Fibroblast of pulmonary artery (primary cell): ENCODE data around the gene PDCD4.
"Not testable (repeated sequence)": the region's sequence is repeated elsewhere in the genome, so short reads cannot be mapped to it uniquely, and the experiment has no call there.

Source experiments
- DNase-seq: peaks from one replicate; pipeline ENCODE4 v3.0.0-alpha.2; 2010; ENCODE audit warnings: low read depth
- H3K4me3 ChIP-seq: replicated peaks from 2 replicates; pipeline ENCODE4 v1.5.1; 2011; ENCODE audit warnings: low read depth, mild to moderate bottlenecking, control low read depth, low read length, moderate library complexity
- TF ChIP-seq, protein P1 (sequence below): IDR thresholded peaks from 2 replicates; pipeline ENCODE4 v1.5.1; 2011; ENCODE audit warnings: mild to moderate bottlenecking, control low read depth, low read length, inconsistent platforms; ENCODE audit errors: missing control alignments

Gene PDCD4

GRCh38 chr10:110864662-110865140 lies 7.0 kb upstream of the PDCD4 start:
- no peak overlapping the region for H3K4me3 ChIP-seq
- TF ChIP-seq, protein P1, sequence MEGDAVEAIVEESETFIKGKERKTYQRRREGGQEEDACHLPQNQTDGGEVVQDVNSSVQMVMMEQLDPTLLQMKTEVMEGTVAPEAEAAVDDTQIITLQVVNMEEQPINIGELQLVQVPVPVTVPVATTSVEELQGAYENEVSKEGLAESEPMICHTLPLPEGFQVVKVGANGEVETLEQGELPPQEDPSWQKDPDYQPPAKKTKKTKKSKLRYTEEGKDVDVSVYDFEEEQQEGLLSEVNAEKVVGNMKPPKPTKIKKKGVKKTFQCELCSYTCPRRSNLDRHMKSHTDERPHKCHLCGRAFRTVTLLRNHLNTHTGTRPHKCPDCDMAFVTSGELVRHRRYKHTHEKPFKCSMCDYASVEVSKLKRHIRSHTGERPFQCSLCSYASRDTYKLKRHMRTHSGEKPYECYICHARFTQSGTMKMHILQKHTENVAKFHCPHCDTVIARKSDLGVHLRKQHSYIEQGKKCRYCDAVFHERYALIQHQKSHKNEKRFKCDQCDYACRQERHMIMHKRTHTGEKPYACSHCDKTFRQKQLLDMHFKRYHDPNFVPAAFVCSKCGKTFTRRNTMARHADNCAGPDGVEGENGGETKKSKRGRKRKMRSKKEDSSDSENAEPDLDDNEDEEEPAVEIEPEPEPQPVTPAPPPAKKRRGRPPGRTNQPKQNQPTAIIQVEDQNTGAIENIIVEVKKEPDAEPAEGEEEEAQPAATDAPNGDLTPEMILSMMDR: no peak
- DNase-seq: no peak

DNA sequence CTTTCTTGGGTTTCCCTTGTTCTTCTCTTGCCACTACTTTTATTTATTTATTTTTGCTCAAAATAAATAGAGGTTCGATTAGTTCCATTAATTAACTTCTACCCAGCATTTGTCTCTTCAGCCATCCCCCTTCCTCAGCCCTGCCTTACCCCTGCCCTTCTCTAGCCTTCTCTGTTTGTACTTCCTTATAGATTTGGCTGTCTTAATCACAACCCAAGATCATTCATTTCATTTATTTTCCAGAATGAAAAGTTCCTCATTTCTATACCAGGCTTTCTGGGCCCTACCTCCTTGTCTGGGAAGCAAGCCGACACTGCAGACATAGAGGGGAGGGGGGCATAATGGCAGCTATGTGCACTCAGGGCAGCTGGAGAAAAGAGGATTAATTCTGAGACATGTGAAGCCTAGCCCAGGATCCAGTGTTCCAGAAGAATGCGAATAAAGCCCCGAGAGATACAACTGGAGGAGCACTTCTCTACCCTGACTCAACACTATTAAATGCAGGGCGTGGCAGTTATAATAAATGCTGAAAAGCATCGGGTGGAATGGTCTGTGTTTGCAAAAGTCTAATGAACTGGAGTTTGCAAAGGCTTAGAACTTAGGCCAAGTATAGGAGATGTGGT lies 6.4 kb upstream of the PDCD4 start:
- TF ChIP-seq, protein P1: no peak
- no peak overlapping the region for H3K4me3 ChIP-seq
- peak; percentile 28 for DNase-seq

DNA sequence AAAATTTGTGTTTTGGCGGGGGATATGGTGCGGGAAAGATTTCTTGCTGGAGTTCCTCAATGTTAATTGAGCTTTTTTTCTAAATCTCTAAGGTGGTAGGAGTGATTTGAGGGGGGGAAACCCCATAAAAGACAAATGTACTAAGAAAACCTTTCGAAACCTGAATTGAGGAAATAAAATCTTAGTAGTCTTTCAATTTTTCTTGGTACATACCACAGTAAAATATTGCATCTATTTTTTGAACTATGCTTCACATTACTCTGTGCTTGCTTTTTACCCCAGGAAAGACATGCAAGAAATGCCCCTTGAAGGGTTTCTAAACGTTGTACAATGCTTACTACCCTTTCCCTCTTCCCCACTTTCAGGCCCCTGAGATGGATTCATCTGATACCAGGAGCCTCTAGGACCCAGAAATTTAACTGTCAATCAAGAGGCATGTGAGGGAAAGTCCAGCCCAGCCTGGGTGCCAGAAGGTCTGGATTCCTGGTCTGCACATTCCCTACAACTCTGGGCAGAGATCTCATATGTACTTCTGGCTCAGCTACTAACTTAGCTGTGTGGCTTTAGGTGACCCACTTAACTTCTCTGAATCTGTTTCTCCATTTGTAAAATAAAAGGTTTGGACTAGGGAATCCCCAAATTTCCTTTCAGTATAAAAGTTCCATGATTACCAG lies 5.8 kb upstream of the PDCD4 start:
- TF ChIP-seq, protein P1: no peak
- DNase-seq: no peak
- no peak overlapping the region for H3K4me3 ChIP-seq

DNA sequence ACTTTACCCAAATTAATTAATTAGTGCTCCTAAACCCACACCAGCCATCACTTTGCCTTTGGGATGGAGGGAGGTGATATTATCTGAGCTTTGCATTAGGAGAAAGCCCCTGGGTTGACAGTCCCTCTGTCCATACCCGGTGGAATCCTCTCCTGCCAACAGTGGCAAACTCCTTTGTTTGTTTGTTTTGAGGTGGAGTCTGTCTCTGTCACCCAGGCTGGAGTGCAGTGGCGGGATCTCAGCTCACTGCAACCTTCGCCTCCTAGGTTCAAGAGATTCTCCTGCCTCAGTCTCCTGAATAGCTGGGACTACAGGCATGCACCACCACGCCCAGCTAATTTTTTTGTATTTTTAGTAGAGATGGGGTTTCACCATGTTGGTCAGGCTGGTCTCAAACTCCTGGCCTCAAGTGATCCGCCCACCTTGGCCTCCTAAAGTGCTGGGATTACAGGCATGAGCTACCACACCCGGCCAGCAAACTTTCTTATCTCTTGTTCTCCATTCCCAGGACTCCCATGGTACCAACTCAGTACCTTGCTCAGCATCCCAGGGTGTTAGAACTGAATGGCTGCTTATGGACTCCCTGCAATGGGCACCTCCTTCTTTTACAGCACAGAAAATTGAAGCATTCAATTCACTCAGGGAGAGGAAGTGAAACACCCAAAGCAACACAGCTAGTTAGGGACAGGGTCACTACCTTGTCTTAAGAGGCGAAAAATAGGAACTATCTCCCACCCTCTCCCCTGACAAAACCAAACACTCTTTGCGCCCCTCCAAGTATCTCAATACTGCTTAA lies 4.5 kb upstream of the PDCD4 start:
- H3K4me3 ChIP-seq: not testable (repeated sequence)

GRCh38 chr10:110867807-110868465 lies 3.8 kb upstream of the PDCD4 start:
- TF ChIP-seq, protein P1: no peak
- no peak for DNase-seq
- no peak overlapping the region for H3K4me3 ChIP-seq

More for the DNA sequence above, 4.5 kb upstream of the PDCD4 start:
- not testable (repeated sequence) for DNase-seq

GRCh38 chr10:110868981-110869380 lies 2.7 kb upstream of the PDCD4 start:
- DNase-seq: no peak
- TF ChIP-seq, protein P1: no peak
- no peak overlapping the region for H3K4me3 ChIP-seq

GRCh38 chr10:110870823-110871297 lies 868 bp upstream of the PDCD4 start:
- no peak for DNase-seq
- H3K4me3 ChIP-seq: peak overlapping the region; percentile 83
- TF ChIP-seq, protein P1: no peak
